Measurements from ENCODE around the gene GMPR2. TPM values are rescaled to one million over a fixed set of nuclear protein-coding genes. Genes with fewer than 3 reads are reported as not detected.
A peak's percentile ranks its signal among the peaks of the same experiment; 100 is the strongest.
"Not testable (repeated sequence)": the region's sequence is repeated elsewhere in the genome, so short reads cannot be mapped to it uniquely, and the experiment has no call there.

Gene GMPR2
- total RNA-seq, 2 donors from 2014 or later: 62.4 to 64.8 TPM

DNA sequence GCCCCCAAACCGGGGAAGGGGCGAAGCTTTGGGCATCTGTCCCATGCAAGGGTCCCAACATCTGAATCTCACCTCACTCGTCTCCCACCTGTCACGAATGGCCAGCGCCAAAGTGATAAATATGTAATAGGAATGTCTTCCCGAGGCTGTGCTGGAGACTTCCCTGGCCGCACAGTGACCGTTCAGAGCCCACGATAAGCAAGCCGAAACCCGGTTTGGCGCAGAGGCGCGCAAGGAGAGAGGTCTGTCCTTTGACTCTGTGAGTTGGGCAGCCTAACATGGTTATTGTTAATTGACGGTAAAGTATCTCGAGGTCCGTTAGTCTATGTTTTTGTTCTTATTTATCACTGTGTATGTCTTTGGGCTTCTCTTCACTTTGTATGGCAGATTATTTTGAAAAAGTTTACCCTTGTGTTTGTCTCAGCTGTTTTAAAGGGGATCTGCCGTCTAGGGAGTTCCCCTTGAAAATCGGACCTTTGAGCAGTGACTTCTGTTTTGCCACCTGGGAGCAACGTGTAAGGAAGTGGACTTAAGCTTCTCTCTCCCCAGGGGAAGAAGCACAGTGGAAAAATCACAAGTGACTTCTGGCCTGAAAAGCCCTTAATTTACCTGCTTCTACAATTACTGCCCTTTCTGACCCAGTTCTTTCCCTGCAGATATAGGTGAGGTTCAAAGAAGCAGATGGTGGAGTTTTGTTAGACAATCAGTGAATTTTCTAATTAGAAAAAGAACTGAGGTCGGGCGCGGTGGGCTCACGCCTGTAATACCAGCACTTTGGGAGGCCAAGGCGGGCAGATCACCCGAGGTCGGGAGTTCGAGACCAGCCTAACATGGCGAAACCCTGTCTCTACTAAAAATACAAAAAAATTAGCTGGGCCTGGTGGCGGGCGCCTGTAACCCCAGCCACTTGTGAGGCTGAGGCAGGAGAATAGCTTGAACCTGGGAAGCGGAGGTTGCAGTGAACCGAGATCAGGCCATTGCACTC lies 36.4 kb upstream of the GMPR2 start:
- ATAC-seq: peak; percentile 33
- peak in 1 of 2 donors; percentile 37 for DNase-seq
- intact Hi-C loops (cut with DNase I, micrococcal nuclease): no loop called here

DNA sequence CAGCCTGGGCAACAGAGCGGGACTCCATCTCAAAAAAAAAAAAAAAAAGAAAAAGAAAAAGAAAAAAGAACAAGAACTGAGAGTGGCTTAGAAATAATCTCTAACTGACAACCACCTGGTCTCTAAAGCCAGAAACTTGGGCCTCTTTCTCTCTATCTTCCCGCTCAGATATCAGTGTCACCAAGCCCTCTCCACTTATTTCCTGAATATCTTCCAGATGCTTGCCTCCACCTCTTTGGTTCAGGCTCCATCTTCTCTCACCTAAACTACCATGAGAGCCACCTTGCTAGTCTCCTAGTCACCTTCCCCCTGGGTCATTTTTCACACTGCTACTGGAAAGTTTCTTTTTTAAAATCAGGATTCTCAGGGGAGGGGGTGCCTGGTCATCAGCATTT lies 35.7 kb upstream of the GMPR2 start:
- intact Hi-C loops (cut with DNase I, micrococcal nuclease): no loop called here
- DNase-seq: no peak
- ATAC-seq: no peak

DNA sequence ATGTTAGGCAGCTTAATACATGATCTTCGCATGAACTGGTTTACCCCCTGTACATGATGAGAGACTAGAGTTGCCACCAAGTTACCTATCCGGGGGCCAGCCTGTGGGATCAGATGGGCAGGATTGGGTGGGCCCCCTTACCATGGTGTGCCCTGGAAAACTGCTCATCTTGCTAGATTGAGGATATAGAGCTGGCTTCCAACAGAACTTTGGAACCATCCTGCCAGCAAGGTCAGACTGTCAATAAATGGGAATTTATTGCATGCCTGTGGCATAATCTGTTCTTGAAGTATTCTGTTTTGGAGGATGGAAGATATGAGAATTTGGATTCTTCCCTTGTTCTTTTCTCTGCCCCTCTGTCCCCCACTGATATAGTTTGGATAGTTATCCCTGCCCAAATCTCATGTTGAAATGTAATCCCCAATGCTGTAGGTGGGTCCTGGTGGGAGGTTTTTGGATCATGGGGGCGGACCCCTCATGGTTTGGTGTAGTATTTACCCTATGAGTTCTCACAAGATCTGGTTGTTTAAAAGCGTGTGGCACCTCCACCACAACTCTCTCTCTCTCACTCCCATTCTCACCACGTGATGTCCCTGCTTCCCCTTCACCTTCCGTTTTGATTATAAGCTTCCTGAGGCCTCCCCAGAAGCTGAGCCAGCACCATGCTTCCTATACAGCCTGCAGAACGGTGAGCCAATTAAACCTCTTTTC lies 33.8 kb upstream of the GMPR2 start:
- peak; percentile 40 for ATAC-seq
- intact Hi-C loops (cut with DNase I, micrococcal nuclease): no loop called here
- DNase-seq: no peak

DNA sequence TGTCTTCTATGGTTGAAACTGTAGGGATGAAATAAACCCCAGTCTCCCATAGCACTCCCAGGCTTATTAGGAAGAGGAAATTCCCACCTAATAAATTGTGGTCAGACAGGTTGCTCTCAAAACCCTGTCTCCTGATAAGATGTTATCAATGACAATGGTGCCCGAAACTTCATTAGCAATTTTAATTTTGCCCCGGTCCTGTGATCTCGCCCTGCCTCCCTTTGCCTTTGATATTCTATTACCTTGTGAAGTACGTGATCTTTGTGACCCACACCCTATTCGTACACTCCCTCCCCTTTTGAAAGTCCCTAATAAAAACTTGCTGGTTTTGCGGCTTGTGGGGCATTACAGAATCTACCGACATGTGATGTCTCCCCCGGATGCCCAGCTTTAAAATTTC lies 30.2 kb upstream of the GMPR2 start:
- ATAC-seq; DNase-seq; intact Hi-C loops (cut with DNase I, micrococcal nuclease): not testable (repeated sequence)

DNA sequence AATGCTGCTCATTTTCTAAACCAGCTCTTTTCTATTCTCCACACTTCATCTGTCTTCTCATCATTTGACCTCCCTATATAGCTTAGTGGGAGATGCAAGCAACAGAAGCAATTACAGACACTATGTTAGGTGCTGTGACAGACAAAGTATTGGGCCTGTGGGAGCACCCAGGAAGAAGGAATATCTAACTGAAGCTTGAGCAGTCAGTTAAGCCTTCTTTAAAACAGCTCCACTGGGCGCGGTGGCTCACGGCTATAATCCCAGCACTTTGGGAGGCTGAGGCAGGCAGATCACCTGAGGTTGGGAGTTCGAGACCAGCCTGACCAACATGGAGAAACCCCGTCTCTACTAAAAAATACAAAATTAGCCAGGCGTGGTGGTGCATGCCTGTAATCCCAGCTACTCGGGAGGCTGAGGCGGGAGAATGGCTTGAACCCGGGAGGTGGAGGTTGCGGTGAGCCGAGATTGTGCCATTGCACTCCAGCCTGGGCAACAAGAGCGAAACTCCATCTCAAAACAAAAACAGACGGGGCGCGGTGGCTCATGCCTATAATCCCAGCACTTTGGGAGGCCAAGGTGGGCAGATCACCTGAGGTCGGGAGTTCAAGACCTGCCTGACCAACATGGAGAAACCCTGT lies 29.4 kb upstream of the GMPR2 start:
- ATAC-seq; DNase-seq; intact Hi-C loops (cut with DNase I, micrococcal nuclease): not testable (repeated sequence)

DNA sequence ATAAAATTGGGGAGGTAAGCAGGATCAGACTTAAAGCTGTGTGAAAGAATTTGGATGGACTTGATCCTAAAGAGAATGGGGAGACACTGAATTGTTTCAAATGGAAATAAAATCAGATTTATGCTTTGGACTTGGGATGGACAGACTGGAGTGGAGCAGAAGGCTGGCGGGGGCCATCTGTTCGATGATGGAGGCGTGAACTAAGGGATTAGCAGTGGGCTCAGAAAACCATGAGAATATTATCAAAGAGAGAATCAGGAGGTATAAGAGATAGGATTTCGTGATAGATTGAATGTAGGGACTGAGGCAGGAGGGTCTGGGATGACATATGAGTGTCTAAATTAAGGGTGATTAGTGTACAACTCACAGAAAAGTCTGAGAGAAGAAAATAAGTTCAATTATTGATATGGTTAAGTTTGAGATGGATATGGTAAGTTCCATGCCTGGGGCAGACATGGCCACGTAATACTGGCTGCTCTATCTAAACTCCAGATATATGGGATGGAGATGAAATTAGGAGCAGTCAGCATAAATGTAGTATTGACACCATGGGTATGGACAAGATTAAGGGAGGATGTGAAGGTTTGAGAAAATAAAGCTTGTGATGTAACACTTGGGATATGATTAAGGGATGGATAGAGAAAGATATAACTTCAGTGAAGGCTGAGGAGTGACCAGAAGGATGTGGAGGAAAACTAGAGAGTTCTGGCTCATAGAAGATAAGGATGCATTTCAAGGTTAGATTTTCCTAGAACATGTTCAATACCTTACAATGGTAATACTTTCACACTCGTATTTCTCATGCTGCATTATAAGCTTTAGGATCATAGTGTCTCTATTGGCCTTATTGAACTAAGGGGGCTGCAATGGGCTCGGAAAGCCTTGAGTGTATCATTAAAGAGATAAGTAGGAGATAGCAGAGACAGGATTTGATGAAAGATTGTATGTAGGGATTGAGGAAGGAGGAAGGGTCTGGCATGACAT lies 28.3 kb upstream of the GMPR2 start:
- no peak for DNase-seq
- intact Hi-C loops (cut with DNase I, micrococcal nuclease): no loop called here
- ATAC-seq: no peak

DNA sequence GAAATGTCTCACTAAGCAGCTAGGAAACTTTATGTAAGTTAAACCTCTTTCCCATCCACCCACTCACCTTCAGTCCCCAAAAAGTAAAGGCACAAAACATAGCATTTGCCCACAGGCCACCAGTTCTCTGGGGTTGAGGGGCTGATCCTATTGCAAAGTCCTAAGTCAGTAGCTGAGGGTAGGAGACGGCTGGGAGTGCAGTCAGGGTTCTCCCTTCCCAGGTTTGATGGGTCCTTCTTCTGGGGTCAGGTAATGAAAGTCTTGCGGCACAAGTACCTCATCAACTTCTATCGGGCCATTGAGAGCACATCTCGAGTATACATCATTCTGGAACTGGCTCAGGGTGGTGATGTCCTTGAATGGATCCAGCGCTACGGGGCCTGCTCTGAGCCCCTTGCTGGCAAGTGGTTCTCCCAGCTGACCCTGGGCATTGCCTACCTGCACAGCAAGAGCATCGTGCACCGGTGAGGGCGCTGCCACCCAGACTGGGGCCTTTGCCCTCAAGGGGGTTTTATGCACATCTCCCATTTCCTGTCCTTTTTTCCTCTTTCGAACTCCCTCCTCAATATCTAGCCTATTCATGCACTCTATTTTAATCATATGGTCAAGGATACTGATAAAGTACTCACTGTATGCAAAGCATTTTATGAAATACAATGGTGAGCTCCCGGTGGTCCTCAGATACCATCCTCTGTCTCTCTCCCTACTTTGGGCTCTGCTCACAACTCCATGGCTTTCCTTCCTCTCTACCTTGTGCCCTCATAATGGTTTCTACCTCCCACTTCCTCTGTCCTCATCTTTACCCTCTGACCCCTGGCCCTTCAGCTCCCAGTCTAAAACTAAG lies 26.2 kb upstream of the GMPR2 start:
- intact Hi-C loops (cut with DNase I, micrococcal nuclease): no loop called here
- no peak for DNase-seq
- no peak for ATAC-seq

DNA sequence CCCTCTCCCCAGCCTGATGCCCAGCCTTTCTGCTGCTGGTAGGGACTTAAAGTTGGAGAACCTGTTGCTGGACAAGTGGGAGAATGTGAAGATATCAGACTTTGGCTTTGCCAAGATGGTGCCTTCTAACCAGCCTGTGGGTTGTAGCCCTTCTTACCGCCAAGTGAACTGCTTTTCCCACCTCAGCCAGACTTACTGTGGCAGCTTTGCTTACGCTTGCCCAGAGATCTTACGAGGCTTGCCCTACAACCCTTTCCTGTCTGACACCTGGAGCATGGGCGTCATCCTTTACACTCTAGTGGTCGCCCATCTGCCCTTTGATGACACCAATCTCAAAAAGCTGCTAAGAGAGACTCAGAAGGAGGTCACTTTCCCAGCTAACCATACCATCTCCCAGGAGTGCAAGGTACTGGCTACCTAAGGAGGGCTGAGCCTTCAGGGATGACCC lies 25.6 kb upstream of the GMPR2 start:
- DNase-seq (no peak), ATAC-seq (no peak)
- intact Hi-C loops (cut with DNase I, micrococcal nuclease): no loop called here

DNA sequence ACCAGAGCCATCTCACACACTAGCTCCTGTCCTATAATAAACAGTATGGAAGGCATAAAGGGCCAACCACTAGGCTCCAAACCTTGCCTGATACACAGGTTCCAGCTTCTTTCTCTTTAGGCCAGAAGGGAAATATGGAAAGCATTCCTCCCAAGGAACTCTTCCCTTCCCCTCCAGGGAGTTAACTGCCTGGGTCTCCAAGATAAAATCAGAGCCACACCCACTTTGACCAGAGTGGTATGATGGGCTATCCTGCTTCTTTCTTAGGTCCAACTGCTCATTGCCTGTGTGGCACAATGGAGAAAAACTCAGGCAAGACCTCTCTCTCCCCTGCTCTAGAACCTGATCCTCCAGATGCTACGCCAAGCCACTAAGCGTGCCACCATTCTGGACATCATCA lies 25.1 kb upstream of the GMPR2 start:
- ATAC-seq: no peak
- intact Hi-C loops (cut with DNase I, micrococcal nuclease): no loop called here
- DNase-seq: no peak

DNA sequence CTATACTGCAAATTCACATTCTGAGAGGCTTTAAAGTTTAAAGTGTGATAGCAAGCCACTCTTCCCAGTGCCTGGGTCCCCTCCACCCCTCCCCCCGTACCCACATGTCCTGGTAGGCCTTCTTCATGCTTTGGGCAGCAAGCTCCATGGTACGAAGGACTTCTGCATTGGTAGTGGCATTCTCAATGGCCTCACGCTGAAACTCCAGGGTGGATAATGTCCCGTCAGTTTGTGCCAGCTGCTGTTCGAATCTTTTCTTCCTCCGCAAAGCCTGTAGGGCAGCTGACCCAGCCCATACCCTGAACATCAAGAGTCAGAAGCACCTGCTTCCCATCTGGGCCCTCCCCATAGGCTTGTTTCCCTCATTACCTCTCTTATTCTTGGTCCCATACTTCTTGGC lies 21.4 kb upstream of the GMPR2 start:
- ATAC-seq (no peak), DNase-seq (no peak)
- intact Hi-C loops (cut with DNase I, micrococcal nuclease): no loop called here

DNA sequence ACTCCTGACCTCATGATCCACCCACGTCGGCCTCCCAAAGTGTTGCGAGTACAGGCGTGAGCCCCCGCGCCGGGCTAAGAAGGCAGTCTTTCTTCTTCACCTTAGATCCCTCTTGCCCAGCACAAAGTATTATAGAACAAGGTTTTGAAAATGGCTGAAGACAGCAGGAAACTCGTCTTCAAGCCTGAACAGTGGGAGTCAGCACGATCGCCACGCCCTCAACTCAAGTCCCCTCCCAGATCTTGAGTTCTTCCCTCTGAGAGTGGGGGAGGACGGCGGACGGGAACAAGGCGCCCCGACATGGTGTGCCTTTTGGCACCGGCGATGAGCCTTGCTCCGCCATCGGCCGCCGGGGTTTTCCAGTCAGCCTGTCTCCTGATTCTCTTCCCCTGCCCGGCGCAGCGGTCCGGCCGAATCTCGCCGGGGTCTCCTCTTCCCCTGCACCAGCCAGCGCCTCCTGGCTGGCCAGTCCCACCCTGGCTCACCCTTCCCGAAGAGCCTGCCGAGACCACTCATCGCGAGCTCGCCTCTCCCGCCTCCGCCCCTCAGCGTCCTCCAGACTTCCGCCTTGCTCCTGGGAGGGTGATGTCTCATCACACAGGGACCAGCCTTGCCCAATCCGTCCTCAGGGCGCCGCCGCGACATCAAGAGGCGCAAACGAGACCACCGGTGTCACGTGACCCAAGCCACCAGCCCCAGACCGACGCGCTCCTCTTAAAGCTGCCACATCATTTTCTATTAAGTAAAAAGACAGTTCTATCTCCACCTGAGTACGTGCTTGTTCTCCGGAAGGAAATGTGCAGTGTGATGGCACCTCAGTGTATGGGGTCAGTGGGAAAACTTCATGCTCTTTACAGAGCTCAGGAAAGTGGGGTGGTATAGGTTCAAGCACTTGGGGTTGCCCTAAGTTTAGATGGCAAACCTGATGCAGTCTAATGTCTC lies 19.5 kb upstream of the GMPR2 start, which contains the start of gene CHMP4A:
Gene CHMP4A, minus strand, starts transcription at position 565 of the 942 bp plus-strand sequence. Its CDS starts 49 bp downstream, at position 516.
- intact Hi-C loops (cut with DNase I, micrococcal nuclease): no loop called here
- ATAC-seq (peak; percentile 83), DNase-seq (peak; percentile 97 to 99)

DNA sequence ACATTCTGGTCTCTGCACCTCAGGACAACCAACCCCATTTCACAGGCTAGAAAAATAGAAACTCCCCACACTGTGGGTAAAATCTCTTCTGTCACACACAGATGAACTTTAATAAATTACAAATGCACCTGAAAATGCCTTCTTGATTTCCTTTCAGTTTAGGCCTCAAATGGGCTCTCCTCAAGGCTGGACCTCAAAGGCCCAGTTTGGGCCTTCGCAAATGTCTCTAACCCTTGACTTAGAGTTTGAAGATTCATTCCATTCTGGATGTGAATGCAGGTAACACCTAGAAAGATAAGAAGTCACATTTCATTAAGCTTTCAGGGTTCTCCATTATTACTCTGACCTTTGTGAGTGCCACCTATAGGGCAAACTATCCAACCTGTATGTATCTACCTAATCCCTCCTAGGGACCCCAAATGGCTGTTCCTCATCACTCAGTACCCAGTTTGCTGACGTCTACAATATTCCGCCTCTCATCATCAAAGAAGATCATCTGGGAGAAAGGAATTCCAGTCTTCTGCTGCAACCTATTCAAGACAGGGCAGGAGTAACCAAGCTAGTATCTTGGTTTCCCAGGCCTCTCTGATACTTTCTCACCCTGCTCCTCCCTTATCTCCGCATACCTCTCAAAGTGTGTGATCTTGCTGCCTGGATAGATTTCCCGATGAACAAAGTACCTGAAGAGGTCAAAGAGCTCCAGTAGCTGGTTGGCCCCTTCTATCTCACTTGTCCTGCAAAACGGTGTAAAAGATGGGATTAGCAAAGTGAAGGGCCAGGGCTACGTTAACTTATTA lies 18.7 kb upstream of the GMPR2 start:
- intact Hi-C loops (cut with DNase I, micrococcal nuclease): no loop called here
- DNase-seq (no peak), ATAC-seq (no peak)

DNA sequence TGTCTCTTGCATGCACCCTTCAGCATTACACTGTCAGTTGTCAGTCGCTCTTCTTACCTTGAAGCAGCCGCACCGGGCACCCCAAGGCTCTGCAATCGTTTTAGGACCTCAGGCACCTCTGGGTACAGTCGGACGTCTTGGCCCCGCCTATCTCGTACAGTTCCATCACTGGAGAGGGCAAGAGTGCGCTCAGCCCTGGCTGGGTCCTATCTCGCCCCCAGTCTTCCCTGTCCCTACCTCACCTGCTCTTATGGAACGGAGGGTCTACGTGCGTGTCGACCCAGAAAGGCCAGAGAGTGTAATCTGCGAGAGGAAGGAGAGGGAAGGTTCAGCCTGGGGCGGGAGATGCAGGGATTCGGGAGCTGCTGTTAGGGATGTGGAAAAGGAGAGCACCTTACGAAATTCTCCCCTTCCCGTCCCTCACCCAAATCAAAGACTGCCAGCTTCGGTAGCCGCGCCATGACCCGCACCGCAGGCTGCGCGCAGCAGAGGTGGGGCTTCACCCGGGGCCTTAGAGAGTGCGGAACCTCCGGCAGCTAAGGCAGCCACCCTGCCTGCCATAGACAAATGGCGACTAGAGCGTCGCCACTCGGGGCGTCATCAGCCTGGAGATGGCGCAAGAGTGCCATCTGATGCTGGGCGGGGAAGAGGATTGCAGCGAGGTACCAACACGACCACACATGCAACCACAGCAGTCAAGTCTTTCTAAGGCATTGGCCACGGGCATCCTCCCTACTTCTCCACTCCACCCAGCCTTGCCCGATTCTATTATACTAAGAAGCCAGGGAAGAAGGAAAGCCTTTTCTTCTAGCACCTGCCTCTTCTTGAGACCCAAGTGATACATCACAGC lies 17.0 kb upstream of the GMPR2 start, which contains the start of gene MDP1:
Gene MDP1, minus strand, starts transcription at position 572 of the 850 bp plus-strand sequence. Its CDS starts 111 bp downstream, at position 461.
- ATAC-seq (peak; percentile 76), DNase-seq (peak; percentile 85 to 90)
- intact Hi-C loops (cut with DNase I, micrococcal nuclease): no loop called here

DNA sequence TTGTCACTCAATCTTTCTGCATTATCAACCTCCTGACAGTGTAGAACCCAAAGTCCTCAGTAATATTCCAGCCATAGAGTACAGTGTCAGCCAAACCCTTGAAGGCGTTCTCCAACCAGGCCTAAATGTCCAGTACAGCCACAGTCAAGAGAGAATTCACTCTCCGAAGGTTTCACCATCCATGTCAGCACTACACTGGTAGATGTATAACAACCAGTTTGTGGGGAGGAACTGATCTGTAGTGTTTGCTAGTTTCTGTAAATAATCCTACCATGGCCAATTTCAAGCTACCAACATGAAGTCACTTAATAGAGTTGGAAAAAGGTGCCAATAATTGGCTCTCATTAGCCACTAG lies 16.4 kb upstream of the GMPR2 start:
- ATAC-seq (no peak), DNase-seq (no peak)
- intact Hi-C loops (cut with DNase I, micrococcal nuclease): no loop called here

DNA sequence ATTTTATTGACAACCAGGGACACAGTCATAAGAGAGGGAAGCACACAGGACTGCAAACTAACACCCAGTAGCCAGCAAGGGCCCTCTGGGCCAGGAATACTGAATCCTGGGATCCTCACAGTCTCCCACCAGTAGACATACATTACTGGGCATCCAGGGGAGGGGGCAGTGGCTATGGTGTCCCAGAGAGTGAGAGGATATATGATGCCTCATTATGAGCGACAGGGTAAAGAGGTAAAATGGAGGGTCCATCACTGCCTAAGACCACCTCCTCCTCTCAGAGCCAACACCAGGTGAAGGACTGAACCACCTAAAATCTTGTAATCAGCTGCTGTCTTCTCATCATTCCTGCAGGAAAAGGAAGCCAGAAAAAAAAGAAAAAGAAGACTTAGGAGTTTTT lies 15.9 kb upstream of the GMPR2 start:
- intact Hi-C loops (cut with DNase I, micrococcal nuclease); DNase-seq; ATAC-seq: not testable (repeated sequence)
